Kidney capillary endothelial cell (primary cell): ENCODE results near the gene OR5B17.
"Not testable (repeated sequence)": the region's sequence is repeated elsewhere in the genome, so short reads cannot be mapped to it uniquely, and the experiment has no call there.

Experiments
- DNase-seq: peaks from one replicate; pipeline ENCODE4 v3.0.0-alpha.2; 2018; ENCODE audit warnings: low spot score

The OR5B17 gene

GRCh38 chr11:58358969-58359368 lies at the start of gene OR5B17:
Gene OR5B17 (minus strand): TSS chr11:58359069. CDS start chr11:58359069, 0 bp downstream.
- no peak for DNase-seq

DNA sequence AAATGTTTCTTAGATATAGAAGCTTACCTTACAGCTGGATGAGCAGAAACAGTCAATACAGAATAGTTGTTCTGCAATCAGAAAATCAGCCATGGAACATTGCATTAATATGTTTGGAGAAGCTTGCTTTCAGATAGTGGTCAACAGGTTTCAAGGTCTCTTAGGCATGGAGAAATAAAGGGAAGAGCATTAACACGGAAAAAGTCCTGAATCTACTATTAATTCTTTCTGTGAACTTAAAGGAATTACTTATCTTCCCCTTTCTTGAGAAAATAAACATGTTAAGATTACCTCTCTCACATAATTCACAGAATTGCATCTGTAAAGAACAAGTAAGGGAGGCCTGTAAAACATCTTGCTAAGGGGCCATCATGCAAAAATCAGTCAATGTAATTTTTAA lies 47.9 kb upstream of the OR5B17 start, which contains the start of gene OR5B3:
Gene OR5B3 (minus strand): TSS at position 101 of the 400 bp plus-strand sequence. CDS start 3,465 bp downstream, outside the sequence.
- DNase-seq, result no peak

- not testable (repeated sequence) for DNase-seq
These were observed 40.8 kb upstream of the OR5B17 start for GRCh38 chr11:58399622-58400021.

GRCh38 chr11:58395581-58395980 lies 36.7 kb upstream of the OR5B17 start:
- no peak for DNase-seq

GRCh38 chr11:58394195-58394594 lies 35.3 kb upstream of the OR5B17 start:
- DNase-seq, result peak; percentile 70

DNA sequence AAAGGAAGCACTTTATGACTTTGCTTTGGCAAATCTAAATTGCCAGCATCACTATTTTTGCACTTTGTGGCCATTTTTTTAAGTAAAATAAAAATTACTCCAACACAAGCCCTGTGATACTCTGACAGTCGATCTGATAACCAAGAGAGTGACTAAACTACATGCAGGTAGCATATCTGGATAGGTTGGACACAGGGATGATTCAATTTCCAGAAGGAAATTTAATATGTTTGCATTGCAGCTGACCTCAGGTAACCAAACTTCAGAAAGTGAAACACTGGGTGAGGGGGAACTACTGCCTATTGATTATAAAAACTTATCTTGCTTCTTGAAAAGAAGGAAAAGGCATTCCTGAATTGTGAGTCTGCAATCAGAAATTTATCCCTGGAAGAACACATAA lies 33.9 kb upstream of the OR5B17 start:
- DNase-seq, result no peak

- no peak for DNase-seq
These were observed 33.0 kb upstream of the OR5B17 start for GRCh38 chr11:58391879-58392278.

- no peak for DNase-seq
These were observed 31.7 kb upstream of the OR5B17 start for GRCh38 chr11:58390551-58391063.

DNA sequence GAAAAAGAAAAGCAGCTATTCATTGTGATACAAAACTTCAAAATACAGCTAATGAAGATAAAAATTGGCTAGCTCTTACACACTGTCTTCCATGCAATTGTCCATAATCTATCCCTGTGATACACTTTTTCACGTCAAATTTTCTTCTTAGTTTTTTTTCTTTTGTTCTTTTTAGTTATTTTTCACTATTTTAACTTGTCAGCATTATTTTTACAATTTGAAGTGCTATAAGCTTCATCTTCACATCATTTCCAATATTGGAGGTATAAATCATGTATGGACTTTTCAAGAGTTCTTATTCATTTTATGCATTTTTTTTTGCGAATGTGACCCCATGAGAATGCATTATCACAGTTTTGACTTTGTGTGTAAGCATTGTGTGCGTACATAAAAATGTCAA lies 4.1 kb downstream of the OR5B17 start:
- no peak for DNase-seq

GRCh38 chr11:58345204-58345603 lies 13.7 kb downstream of the OR5B17 start:
- DNase-seq, result no peak

DNA sequence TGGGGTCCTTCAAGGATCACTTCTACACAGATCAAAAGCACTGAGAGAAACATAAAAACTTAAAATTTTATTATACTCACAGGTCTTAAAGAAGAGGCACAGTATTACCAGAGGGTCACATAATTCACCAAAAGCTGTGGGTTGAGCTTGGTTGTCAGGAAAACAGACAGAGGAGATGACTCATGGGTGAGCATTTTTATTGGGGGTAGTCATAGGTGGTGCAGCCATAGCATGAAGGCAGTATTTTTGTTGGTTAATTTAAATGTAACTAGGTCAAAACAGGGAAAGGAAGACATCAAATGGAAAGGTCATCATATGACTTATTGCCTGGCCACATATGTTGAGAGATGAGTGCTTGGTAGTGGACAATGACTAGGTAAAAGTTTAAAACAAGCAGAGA lies 24.2 kb downstream of the OR5B17 start:
- DNase-seq, result peak; percentile 80

- no peak for DNase-seq
These were observed 28.0 kb downstream of the OR5B17 start for GRCh38 chr11:58330861-58331260.

- DNase-seq, result no peak
These were observed 40.3 kb downstream of the OR5B17 start for GRCh38 chr11:58318532-58318931.

DNA sequence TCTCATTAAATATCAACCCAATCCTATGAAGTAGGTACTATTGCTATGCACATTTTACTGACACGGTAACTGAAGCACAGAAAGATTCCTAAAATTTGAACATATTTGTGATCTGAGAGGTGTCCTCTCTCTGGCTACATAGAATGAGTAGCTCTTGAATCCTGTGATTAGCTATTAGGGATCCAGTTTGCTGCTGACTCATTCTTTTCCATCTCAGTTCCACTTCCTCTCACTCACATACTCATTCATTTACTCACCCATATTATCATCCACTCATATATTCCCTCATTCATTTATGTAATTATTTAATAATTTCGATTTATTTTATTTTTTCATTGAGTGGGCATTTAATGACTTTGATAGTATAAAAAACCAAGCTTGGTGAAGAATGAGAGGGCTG lies 42.7 kb downstream of the OR5B17 start:
- DNase-seq, result peak; percentile 9
